OCI-M2 (cell line): ENCODE results near the gene ZSCAN4.

ENCODE experiments used
- DNase-seq: peaks from one replicate; lab custom pipeline; 2025; ENCODE audit not compliant: unreplicated experiment; lab: John Stamatoyannopoulos, UW

The ZSCAN4 gene

GRCh38 chr19:57668635-57669034, at the start of gene ZSCAN4:
ZSCAN4 (plus strand) TSS chr19:57668935; CDS start chr19:57676146, 7,211 bp downstream.
- DNase-seq, result no peak

- no peak for DNase-seq
Observed at GRCh38 chr19:57620673-57621348, 47.9 kb upstream of the ZSCAN4 start.

DNA sequence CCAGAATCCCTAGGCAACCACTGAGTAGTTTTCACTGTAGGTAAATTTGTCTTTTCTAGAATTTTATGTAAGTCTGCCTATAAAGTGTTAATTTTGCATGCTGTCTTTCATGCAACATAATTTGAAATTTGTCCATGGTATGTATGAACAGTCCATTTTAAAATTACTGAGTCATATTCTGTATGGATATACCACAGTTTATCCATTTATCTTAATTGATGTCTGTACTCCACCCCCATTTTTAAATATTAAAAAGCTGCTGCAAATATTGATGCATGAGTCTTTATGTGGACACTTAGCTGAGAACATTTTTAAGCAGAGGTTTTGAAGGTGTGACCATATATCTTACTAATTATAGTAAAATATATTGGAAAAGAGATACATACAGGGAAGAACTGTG, 45.6 kb upstream of the ZSCAN4 start:
- DNase-seq, result no peak

DNA sequence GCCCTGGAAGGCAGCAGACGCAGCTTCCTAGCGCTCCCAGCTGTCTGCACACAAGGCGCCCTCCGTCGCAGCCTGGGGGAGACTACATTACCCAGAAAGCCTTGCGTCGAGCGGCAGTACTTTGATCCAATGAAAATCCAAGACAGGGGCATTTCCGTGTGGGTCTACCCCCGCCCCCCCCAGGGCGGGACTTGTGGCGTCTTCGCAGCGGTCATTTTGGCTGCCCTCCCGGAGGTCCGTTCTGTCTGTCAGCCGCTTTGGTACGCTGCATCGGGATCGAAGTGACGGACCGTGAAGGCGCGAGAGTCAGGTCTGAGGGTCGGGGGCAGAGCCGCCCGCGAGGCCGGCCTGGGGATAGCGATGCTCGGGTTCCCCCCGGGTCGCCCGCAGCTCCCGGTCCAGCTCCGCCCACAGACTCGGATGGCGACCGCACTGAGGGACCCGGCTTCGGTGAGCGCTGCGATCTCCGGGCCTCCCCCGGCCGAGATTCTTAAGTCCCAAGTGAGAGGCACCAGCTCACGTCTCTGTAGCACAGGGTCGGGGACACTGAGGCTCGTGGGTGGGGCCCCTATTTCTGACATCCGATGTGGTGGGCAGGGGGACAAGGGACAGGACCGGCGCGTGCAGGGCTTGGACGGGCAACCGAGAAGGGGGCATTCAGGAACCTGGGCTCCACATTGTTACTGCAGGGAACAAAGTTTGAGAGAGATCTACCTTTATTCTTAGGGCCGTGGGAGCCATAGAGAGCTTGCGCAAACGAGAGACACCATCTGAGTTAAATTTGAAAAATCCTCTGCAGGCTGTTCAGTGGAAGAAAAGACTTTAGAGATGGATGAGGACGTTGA, 35.5 kb upstream of the ZSCAN4 start, which contains the start of gene ZNF211:
Gene ZNF211 (plus strand): TSS at position 182 of the 845 bp plus-strand sequence. CDS start 179 bp downstream, at position 361.
- peak; percentile 58 for DNase-seq

- no peak for DNase-seq
Observed at GRCh38 chr19:57633832-57634131, 35.0 kb upstream of the ZSCAN4 start.

DNA sequence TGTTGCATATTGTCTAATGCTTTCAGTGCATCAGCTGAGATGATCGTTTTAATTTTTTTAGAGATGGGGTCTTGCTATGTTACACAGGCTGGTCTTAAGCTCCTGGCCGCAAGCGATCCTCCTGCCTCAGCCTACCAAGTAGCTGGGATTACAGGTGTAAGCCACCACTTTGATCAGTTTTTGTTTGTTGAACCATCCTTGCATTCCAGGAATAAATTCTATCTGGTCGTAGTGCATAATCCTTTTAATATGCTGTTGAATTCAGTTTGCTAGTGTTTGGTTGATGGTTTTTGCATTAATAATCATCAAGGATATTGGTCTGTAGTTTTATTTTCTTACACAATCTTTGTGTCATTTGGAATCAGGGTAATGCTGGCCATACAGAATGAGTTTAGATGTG, 31.4 kb upstream of the ZSCAN4 start:
- DNase-seq, result no peak

GRCh38 chr19:57641715-57642234, 27.0 kb upstream of the ZSCAN4 start:
- no peak for DNase-seq

DNA sequence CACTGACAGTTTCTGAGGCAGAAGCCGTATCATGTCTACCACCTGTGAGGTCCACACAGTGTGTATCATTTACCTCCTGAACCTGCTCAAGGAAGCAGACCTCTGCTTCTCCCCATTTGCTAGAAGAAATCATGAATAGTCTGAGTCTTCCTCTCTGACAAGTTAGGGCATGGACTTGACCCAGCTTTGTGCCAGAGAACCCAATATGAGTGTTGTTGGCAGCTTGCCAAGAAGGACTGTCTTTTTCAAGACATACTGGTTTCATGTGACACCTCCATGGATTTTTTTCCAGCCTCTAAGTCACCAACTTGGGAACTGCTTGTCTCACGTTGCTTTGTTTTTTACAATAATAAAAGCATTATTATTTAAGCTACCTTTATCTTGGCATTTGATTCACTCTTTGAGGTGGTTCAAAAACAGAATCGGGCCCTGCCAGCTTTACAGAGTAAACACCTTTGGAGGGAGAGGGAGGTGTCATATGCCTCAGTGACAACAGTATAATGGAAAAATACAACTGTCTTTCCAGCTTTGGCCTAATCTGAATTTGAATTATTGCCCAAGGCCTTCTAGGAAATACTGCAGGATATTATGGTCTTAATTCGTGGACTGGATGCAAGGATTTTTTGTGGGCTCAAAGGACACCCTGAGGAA, 26.2 kb upstream of the ZSCAN4 start:
- DNase-seq, result no peak

- DNase-seq, result no peak
Observed at GRCh38 chr19:57643734-57644133, 25.0 kb upstream of the ZSCAN4 start.

GRCh38 chr19:57648331-57649003, 20.3 kb upstream of the ZSCAN4 start:
- no peak for DNase-seq

GRCh38 chr19:57651654-57651996, 17.1 kb upstream of the ZSCAN4 start:
- DNase-seq, result no peak

GRCh38 chr19:57653689-57654088, 15.0 kb upstream of the ZSCAN4 start:
- no peak for DNase-seq

DNA sequence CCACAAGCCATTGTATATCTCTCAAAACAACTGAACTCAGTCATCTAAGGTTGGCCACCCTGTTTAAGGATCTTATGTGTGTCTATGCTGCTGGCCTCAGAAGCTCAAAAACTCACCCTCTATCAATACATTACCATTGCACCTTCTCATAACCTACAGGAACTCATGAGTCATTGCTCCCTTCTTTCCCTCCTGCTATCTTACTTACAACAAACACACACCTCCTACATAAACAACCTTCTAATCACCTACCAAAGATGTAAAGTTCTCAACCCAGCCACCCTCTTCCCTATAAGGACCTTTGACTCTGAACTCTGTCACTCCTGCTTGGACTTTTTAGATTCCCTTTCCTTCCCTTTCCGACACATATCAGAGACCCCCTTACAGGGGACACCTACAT, 13.3 kb upstream of the ZSCAN4 start:
- no peak for DNase-seq

GRCh38 chr19:57656346-57656745, 12.4 kb upstream of the ZSCAN4 start:
- no peak for DNase-seq

DNA sequence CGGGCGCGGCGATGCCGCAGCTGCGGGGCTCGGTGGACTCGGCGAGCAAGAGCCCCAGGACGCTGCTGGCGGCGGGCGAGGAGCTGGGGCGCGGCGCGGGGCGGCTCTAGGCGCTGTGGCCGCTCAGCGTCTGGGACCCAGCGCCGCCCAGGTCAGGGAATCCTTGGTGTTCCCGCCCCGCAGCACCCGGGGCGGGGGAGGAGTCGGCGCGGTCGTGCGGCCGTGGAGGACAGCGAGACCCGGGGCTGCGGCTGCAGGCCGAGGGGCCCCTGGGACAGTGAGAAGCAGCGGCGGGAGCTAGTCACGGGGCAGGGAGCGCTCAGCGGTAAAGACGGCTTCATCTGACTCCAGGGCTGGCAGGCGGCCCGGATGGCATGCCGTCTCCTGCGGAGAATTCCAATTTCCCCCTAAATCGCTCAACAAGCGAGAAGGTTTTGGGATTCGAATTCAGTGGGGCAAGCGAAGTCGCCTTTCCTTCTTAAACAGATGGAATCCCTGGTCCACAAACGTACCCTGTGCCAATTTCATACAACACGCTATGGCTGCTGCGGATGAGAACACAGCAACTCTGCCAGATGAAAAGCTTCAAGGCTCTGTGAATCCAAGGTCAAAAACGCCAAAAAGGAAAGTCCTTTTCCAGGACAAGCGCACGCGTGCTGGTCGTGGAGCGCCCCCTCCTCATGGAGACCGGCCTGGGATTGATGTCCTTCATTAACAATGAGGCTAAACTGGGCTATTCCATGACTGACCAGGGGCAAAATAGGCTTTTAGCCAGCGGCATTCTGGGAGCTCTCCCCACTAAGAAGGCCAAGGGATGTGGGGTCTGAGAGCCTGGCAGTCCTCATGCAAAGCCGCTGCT, 4.2 kb upstream of the ZSCAN4 start:
- no peak for DNase-seq

DNA sequence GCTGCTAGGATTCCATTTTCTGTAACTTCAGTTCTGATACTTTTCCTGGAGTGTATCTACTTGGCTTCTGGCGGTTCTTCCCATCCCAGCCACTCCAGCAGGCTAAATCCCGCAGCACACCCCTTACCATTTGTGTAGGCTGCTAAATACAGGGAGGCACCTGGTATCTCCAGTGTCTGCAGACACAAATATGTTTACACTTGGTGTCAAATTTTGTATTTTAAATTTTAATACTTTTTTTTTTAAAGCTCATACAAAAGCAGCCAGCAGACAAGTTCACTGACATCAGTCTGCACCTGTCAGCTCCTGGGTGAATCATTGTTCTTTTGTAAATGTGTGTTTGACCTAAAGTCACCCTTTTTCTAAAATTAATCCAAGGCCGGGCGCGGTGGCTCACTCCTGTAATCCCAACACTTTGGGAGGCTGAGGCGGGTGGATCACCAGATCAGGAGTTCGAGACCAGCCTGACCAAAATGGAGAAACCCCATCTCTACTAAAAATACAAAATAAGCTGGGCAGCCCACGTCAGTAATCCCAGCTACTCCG, 3.4 kb upstream of the ZSCAN4 start:
- DNase-seq, result no peak

DNA sequence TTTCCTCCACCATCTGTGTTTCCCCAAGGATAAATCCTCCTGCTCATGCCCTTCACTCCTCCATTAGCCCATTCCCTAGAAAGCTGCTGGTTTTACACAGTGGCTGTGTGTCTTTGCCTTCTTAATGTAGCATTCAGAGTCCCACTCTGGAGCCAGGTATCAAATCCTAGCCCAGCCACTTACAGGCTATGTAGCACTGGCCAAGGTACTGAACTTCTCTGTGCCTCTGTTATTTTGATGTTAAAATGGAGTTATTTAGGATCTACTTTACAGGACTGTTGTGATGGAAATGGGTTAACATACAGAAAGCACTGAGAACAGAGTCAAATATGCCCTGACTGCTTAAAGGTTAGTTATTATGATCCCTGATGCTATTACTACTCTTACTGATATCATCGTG, 1.5 kb upstream of the ZSCAN4 start:
- no peak for DNase-seq

- DNase-seq, result no peak
Observed at GRCh38 chr19:57671124-57671895, 2.6 kb downstream of the ZSCAN4 start.

DNA sequence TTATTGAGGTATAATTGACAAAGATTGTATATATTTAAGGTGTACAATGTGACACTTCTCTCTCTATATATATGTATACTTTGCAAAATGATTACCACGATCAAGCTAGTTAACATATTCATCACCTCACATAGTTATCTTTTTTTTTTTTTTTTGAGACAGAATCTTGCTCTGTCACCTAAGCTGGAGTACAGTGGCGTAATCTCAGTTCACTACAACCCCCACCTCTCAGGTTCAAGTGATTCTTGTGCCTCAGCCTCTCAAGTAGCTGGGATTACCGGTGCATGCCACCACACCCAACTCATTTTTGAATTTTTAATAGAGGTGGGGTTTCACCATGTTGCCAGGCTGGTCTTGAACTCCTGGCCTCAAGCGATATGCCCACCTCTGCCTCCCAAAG, 3.7 kb downstream of the ZSCAN4 start:
- DNase-seq, result no peak
